NCI-H2107 treated with DMSO at 0.1 percent for 48 hours (cell line): ENCODE measurements around the gene NCLN.
"Not testable (repeated sequence)": the region's sequence is repeated elsewhere in the genome, so short reads cannot be mapped to it uniquely, and the experiment has no call there.

Source experiments
- DNase-seq: peaks from one replicate; lab custom pipeline; 2025; ENCODE audit not compliant: unreplicated experiment; lab: John Stamatoyannopoulos, UW

NCLN gene

DNA sequence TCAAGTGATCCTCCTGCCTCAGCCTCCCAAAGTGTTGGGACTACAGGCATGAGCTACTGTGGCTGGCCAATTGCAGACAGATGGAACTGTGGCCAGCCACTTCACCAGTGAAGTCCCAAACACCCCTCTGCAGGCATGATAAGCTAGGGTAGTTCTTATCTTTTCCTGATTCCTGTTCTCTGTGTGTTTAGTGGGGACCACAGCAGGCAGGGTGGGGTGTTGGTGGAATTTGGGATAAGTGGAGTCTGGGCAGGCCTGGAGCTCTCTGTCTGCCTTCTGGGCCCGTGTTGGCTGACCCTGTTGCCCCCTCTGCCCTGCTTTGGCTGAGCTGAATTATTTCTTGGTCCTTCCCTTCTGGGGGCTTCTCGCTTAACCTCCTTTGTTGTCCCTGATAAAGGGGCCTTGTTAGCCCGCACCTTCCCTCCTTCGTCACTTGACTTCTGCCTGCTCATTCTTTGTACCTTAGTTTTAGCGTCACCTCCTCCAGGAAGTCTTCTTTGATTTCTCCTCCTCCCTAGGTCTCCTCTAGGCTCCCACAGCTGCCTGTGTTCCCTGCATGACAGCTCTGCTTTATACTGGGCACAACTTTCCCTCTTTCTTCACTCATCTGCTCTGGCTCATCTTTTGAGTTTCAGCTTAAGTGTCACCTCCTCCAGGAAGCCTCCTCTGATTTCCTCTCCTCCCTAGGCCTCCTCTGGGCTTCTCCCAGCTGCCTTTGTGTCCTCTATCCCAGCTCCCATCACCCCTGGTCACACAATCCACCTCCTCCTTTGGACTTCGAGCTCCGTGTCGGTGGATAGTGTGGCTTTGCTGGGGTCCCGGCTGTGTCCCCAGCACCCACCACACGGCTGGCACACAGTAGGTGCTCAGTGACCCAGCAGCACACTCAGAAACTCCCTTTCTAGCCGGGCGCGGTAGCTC is 1.7 kb upstream of the NCLN start:
- no peak for DNase-seq

DNA sequence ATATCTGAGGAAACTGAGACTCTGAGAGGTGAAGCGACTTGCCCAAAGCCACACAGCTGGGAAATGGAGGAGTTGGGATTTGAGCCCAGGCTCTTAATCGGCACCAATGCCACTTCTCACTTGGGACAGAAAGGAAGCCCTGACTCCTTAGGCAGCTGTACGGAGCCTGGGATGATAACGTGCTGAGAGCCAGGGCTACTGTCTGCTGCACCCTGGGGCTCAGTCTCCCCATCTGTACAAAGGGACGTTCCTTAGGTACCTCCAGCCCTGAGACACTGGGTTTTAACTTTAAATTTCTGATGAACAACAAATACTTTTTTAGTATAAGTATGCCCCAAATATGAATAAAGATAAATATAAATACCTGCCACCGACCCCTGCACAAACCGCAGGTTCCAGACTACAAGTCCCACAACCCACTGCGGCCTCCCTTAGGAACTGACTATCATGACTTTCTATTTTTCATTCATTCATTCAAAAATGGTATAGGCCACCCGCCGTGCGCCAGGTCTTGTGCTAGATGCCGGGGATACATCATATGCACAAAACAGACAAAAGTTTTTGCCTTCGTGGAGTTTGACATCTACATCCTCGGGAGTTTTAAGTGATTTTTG is 776 bp upstream of the NCLN start:
- DNase-seq: no peak

DNA sequence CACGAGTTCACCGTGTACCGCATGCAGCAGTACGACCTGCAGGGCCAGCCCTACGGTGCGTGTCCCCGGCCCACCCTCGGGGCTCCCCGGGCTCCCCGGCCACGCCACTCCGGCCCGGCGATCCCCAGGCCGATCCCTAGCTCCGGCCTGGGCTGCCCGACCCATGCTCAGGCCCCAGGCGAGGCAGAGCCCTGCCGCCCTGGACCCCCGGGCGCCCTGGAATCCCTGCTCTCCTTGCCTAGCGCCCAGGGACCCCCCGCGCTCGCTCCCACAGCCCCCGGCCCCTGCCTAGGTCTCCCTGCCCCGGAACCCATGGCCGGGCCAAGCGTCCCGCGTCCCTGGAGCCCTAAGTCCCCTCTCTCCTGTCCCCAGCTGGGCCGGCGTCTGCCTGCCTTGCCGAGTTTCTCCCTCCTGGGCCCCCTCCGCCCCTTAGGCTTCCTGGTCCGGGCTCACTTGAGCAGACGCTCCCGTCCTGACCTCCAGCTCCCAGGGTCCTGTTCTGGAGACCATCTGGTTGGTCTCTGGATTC is 494 bp downstream of the NCLN start:
- DNase-seq: no peak

DNA sequence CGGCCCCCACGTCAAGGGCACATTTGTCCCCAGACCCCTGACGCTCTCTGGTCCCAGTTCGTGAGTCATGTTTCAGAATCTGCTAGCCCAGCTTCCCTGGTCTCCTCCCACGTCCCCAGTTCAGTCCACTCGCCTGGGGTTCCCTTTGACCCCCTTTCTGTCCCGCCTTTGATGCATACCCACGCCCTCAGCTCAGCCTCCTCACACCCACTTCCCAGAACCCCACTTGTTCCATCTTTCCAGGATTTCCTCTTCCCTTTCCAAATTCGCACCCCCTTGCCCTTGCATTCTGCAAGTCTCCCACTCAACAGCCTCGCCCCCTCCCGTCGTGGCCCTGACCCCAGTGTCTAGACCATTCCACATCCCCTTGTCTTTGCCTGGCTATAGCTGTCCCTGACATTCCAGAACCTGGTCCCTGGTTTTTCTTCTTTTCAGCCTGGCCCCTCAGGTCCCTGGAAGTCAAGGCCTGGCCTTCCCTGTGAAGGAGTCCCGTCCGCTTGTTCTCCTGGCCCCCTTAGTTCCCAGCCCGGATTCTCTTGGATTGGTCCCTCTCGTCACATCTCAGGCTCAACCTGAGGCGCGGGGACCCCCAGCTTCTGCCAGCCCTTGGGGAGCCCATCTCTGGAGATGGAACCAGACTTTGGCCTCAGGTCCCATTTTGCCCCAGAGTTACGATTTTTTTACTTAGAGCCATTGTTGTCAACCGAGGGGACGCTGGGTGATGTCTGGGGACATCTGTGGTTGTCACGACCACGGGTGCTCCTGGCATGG is 1.3 kb downstream of the NCLN start:
- no peak for DNase-seq

DNA sequence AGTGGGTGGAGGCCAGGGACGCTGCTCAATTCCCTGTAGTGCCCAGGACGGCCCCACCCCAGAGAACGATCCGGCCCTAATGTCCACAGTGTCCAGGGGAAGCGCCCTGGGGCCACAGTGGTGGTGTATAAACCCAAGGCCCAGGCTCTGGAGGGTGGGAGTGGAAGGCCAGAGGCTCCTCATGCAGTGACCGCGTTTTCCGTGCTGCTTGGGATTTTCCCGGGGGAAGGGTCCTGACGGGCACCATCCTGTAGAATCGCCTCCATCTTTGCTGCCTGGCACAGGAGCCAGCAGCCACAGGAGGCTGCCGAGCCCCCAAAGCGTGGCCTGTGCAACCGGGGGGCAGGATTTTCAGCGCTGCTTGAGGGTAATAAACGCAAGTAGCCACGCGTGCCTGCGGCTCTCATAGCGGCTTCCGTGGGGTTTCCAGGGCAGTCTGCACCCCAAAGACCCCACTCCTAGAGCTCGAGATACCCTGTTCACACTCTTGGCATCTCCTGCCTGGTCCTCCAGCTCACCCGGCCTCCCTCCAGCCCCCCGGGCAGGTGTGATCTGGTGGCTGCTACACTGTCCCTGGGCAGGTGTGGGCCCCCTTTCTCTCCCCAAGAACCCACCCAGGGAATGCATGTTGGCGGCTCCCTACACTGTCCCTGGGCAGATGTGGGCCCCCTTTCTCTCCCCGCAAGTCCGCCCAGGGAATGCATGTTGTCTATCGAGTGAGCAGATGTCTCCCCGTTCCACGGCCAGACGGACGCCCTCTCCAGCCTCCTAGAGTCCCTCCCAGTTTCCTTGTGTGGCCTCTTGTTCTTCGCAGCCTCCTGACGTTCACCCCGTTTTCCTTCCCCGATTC is 2.2 kb downstream of the NCLN start:
- no peak for DNase-seq

DNA sequence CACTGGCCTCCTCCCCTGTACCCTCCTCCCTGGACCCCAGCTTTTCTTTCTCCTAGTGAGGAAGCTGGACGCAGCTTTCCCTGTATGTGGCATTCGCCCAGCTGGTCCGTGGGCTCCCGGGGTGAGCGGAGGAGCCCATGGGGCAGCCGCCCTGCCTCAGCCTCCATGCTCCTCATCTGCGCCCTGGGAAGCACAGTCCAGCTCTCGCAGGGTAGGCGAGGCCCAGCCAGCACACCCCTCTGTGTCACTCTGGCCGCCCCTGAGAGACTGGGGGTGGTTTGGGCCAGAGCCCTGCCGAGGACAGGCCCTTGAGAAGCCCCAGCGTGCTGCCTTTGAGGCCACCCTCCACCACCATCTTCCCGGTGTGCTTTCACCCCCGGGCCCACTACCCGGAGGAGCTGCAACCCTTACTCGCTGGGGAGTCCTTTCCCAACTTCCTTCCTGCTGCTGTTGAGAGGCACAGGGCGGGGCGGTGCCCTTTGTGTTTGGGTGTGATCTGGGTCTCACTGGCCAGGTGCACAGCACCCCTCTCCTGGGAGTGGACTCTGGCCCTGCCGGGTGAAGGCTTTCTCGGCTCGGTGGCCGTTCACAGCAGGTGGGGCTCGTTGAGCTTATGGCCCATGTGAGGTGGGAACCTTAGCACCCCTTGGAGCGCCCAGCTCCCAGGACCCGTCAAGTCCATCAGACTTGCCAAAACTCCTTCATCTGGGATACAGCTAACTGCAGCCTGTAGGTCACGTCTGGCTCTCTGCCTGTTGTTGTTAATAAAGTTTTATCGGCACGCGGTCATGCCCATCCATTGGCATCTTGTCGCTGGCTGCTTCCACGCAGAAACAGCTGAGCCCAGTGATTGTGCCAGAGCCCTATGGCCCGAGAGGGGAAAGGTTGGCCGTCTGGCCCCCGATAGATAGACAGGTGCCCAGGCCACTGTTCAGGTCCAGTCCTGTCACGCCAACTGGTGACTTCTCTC is 3.2 kb downstream of the NCLN start:
- no peak for DNase-seq

DNA sequence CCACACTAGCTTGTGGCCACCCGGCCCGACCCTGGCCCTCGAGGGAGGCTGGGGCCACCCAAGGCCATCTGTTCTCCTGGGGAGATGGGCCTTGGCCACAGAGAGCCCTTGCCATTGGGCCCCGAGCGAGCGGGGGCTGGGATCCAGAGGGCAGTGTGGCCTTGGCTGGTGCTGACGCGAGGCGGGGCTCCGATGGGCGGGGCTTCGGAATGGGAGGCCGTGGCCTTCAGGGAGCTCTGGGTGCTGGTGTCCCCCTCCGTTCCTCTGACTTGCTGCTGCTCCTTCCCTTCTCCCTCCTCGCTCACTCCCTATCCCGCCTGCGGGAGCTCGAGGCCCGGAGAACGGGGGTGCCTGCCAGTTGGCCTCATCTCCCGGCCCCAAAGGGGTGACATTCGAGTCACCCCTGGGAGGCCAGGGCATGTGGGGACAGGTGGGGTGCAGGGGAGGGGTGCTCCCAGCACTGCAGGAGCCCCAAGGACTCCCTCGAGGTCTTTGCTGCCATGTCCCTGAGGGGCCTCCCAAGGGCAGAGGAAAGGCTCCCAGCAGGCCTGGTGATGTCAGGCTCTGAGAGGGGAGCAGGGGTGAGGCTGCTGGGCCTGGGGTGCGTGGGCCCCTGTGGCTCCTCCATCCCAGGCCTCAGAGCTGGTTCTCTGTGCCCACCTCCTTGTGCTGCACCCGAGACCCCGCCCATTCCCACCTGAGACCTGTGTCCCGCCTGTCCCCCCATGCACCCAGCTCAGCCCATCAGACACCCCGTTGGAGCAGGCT is 4.2 kb downstream of the NCLN start:
- no peak for DNase-seq

DNA sequence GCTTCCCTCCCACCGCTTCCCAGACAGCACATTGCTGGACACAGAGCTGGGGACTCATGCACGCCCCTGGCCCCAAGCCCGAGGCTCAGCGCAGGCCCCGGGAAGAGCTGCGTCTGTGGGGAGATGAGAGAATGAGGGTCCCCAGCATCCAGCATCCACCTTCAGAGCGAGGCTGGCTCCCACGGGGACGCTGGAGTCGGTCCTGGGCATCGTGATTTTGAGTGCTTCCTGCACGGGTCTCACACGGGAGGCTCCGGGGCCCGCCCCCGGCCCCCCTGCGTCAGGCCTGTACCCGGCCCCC is 4.7 kb downstream of the NCLN start:
- no peak for DNase-seq

DNA sequence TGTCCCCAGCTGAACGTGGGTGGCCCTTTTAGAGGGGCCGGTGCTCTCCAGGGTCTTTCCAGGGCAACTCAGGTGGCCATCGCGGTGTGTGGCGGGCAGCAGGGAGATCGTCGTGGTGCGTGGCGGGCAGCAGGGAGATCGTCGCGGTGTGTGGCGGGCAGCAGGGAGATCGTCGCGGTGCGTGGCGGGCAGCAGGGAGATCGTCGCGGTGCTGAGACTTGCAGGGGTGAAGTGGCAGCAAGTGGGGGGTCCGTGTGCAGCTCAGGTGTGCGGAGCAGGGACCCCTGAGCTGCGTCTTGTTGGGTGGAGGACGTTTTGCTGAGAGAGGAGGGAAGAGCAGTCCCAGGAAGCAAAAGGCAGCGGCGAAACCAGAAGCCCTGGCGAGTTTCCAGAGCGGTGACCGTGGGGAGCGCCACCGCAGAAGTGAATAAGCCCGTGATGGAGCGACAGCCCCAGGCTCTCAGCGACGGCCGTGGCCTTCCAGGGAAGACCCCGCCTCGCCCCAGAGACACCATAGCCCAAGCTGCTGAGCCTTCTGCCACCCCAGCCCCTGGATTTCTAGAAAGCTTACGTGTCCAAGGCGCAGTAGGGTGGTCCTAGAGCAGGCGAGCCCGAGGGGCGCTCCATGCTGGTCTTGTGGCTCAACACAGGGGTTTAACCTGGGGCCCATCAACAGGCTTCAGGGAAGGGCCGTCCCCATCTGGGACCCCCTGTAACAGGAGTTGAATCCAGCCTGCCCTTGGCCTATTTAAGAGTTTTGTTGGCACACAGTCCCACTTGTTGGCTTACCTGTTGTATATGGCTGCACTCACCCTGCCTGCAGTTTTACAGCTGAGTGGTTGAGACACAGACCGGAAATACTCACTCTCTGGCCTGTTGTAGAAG is 5.4 kb downstream of the NCLN start:
- no peak for DNase-seq

DNA sequence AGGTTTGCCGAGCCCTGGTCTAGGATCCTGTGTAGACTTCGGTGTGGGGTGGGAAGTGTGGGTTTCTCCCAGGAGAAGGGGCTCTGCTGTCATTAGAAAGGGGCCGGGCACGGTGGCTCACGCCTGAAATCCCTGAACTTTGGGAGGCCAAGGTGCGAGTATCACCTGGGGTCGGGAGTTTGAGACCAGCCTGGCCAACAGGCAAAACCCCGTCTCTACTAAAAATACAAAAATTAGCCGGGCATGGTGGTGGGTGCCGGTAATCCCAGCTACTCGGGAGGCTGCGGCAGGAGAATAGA is 6.0 kb downstream of the NCLN start:
- DNase-seq: not testable (repeated sequence)

DNA sequence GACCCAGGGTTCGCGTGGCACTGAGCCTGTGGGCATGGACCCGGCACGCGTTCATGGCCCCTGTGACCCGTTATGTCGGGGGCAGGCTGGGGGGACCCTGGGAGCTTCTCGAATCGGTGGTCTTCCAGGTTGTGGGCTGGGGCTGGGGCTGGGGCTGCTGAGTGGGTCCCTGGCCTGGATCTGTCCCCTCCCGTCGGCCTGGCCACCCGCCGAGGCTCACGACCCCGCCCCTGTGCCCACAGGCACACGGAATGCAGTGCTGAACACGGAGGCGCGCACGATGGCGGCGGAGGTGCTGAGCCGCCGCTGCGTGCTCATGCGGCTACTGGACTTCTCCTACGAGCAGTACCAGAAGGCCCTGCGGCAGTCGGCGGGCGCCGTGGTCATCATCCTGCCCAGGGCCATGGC is 6.5 kb downstream of the NCLN start:
- DNase-seq: no peak

DNA sequence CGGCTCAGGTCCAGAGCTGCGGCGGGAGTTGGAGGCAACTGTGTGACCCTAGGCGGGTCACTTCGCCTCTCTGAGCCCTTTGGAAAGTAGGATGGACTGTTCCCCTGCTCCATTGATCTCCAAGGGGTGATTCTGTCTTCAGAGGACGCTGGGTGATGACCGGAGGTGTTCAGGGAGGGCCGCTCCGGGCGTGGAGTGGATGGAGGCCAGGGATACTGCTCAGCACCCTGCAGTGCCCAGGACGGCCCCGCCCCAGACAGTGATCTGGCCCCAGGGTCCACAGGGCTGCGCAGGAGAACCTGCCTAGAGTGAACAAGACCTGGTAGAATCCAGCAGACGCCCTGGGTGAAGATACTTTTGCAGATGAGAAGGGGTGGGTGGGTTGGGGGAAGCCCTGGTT is 7.0 kb downstream of the NCLN start:
- no peak for DNase-seq

DNA sequence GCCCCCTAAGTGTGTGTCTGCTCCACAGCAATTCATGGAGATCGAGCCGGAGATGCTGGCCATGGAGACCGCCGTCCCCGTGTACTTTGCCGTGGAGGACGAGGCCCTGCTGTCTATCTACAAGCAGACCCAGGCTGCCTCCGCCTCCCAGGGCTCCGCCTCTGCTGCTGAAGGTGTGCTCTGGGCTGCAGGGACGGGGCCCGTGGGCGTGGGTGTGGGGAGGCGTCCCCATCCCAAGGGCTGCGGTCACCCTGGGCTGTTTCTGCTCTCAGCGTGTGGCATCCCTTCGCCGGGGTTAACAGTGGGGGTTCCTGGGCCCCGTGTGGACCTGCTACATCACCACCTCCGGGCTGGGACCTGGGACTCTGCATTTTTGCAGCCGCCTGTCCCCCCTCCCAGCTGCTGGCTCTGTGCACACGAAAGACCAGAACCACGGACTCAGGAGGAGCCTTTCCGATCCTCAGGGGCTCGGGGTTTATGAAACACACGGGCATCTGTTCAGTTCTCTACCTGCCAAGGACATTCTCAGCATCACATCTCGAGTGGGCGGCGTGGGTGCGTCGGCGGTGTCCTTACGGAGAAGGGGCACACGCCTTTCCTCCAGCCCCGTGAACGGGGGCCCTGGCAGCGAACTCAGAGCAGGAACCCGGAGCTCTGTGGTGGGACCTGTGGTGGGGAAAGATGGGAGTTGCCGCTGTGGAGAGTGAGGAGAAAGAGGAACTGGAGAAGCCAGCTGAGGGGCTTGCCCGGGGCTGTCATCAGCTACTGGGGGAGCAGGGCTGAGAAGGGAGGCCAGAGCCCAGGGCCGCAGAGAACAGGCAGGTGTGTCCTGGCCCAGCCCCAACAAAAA is 7.8 kb downstream of the NCLN start:
- no peak for DNase-seq

DNA sequence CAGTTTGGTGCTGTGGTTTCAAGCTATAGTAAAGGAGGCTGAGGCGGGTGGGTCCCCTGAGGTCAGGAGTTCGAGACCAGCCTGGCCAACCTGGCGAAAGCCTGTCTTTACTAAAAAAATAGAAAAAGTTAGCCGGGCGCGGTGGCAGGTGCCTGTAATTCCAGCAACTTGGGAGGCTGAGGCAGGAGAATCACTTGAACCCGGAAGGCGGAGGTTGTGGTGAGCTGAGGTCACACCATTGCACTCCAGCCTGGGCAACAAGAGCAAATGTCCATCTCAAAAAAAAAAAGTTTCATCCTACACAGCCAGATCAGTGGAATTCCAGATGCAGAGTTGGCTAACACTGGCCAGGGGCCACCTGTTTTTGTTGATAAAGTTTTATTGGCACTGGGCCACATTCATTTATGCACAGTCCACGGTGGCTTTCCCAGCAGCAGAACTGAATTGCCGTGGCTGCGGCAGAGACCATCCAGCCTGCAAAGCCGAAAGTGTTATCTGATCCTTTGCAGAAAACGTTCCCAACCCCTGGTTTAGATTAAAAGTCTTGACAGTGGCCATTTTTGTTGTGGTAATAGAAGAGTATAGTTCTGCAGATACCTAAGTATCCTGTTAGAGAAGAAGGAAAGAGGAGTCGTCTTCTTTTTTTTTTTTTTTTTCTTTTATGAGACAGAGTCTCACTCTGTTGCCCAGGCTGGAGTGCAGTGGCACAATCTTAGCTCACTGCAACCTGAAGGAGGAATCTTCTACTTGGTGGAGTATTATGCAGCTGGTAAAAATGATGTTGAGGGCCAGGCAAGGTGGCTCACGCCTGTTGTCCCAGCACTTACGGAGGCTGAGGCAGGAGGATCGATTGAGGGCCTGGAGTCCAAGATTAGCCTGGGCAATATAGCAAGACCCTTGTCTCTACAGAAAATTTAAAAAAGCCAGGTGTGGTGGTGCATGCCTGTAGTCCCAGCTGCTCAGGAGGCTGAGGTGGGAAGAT is 8.7 kb downstream of the NCLN start:
- DNase-seq: no peak

DNA sequence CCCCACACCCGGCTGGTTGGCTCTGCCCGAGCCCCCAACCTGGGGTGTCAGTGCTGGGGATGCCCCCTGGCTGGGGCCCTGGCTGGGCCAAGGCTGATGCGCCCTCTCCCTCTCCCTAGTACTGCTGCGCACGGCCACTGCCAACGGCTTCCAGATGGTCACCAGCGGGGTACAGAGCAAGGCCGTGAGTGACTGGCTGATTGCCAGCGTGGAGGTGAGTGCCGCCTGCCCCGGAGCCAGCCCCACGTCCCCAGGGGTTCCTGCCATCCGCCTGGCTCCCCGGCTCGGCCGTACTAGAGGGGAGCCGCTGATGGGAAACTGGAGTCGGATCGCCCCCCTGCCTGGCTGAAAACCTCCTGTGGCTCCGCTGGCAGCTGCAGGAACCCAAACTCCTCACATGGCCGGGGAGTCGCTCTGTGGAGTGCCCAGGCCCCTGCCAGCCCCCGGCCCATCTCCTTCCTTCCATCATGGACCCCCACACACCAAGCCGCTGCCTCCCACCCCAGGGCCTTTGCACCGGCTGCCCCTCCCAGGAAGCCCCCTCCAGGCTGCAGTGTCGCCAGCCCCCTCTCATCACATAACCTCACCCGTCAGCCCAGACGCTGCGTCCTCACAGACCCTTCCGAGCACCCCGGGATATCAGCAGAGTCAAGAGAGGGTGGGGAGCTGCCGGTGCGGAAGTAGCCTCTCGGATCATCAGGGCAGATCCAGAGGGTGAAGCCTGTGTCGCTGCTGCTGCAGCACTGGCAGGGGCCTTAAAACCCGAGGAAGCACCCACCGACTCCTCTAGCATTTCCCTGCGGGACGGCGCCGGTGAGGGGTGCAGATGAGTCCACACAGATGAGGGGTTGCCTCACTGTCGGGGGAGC is 10.6 kb downstream of the NCLN start:
- DNase-seq: no peak
